GM18867 (cell line): ENCODE results near the gene CACNB4.

Source experiments
- ATAC-seq: cut with Tn5 transposase; IDR thresholded peaks from one replicate; pipeline ENCODE4 v1.9.1; 2021; ENCODE audit warnings: mild to moderate bottlenecking, moderate library complexity; ENCODE audit not compliant: unreplicated experiment

CACNB4 gene

DNA sequence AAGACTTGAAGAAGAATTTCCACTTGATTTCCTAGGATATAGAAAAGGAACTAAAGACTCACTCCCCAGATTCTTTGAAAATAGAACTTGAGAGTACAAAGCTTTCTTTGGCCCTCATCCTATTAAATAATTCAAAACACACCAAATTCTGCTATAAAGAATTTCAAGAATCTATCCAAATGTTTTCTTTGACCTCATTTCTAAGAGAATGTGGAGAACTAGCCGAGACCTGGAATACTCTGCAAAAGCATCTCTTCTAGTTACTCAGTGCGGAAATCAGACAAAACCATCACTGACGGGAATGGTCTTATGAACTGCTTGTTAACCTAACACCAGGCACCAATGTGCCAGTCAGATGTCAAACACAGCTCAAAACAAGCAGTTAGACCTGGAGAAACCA is 226.4 kb downstream of the CACNB4 start:
- ATAC-seq = no peak

GRCh38 chr2:151869291-151869690 is 229.6 kb downstream of the CACNB4 start:
- ATAC-seq = no peak

DNA sequence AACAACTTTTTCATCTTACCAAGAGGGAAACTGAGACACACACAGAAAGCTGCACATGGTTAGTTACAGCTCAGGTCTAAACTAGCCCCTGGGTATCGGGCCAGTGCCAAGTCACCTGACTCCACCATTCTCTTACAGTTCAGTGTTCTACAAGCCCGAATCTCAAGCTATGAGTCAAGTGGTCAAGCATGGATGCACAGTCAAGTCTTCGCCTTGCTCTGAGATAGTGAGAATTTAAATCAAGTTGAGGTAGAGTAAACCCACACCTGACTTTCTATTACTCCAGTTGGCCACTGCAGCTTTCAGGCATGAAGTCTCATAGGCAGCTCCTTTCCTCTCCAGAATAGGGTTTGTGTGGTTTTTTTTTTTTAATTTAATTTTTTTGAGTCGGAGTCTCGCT is 236.1 kb downstream of the CACNB4 start:
- ATAC-seq = peak; percentile 99

GRCh38 chr2:151861174-151861573 is 237.7 kb downstream of the CACNB4 start:
- ATAC-seq = no peak

GRCh38 chr2:151860613-151861146 is 238.2 kb downstream of the CACNB4 start:
- ATAC-seq = no peak

- ATAC-seq = no peak
Measured at GRCh38 chr2:151860210-151860609, 238.6 kb downstream of the CACNB4 start.

DNA sequence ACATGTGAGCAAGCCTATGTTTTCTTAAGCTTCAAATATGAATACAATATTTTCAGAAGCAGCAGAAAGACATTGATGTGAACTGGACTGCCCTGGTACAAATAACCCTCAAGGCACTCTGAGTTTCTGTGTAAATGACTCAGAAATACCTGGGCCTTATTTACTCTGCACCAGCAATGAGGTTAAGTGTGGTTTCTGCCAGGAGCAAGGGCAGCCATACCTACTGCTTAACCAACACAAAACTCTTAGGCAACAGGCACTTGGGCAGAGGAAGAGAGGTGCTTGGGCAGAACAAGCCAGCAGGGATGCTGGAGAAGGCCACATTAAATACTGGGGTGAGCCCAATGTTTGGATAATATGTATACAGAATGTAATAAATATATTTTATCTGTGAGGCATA is 241.2 kb downstream of the CACNB4 start:
- ATAC-seq = no peak

DNA sequence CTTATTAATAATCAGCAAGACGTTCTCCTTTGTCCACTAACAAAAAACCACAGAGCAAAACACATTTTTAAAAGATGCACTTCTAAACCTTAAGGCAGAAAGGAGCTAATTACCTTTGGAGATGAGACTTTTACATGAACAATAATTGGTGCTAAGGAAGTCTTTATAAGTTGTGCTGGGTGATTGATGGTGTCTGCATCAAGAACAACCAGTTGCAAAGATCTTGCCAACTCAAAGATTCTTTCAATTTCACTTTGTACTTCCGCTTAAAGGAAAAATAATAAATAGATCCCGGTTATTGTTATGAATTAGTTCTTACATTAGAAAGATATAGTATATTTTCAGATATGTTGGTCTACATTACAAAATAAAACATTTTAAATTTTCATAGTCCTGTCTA is 243.7 kb downstream of the CACNB4 start:
- no peak for ATAC-seq

- ATAC-seq = no peak
Measured at GRCh38 chr2:151853070-151853758, 245.6 kb downstream of the CACNB4 start.

DNA sequence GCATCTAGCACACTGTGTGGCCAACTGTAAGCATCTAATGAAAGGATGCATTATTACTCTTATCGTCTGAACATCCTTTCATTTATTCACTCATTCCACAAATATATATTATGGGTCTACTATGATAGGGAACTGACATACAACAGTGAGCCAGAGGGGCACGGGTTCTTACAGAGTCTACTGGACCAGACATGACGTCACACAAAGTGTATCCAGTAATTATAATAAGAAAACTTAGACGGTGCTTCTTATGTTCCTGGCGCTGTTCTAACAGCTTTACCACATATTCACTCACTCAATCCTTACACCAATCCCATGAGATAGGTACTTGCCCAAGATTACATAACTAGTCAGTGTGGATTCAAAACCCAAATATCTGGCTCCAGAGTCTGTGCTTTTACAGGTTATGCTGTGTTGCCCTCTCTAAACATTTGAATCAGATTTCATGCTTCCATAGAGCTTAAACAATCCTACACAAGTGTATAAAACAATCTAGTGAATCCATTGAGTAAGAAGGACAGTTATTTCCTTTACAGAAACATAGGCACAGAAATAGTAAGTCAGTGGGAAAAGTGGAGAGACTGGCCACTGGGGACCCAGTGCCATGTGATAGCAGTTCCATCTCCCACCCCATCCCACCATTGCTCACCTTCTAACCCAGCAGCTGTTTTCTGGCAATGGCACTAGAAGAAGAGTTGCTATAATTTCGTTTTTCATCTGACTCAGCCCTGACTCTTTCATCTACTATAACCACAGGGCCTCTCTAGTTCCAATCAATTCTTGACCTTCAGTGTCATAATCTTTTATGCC is 246.4 kb downstream of the CACNB4 start:
- ATAC-seq = peak; percentile 54

DNA sequence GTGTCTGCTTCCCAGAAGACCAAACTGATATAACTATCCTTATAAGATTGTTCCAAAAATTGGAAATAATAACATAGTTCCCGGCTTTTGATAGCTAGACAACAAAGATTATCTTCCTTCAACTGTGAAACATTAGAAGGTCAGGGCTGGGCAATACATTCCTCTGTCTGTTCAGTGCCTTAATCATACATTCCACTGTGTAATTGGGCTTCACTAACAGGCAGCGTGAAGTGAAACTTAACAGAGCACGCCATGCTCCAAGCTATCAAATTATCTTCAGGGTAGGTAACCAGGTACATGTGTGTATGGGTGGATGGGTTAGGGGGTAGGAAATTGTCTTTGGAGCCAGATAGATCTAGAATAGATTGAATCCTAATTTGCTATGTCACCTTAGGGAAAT is 247.1 kb downstream of the CACNB4 start:
- ATAC-seq = no peak

DNA sequence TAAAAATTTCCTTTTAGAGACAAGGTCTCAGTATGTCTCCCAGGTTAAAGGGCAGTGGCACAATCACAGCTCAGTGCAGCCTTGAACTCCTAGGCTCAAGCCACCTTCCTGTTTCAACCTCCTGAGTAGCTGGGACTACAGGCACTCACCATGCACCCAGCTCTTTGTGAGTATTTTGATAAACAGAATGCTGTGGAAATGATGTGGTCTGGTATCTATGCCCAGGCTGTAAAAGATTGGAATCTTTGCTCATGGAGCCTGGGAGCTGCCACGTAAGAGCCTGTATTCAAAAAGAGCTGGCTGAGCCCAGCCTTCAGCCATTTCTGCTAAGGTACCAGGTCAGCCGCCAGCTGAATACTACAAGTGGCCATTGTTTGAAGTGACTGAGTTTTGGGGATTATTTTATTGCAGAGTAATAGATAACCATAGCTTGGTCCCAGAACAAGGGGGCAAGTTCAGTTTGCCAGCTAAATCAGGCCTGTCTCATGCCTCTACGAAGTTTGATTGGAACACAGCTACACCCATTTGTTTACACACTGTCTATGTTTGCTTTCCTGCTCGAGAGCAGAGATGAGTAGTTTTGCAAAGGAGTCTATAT is 249.3 kb downstream of the CACNB4 start:
- no peak for ATAC-seq

GRCh38 chr2:151845884-151846283 is 253.0 kb downstream of the CACNB4 start:
- ATAC-seq = peak; percentile 72

- ATAC-seq = peak; percentile 1
Measured at GRCh38 chr2:151845481-151845880, 253.4 kb downstream of the CACNB4 start.

GRCh38 chr2:151844211-151844896 is 254.5 kb downstream of the CACNB4 start:
- no peak for ATAC-seq

DNA sequence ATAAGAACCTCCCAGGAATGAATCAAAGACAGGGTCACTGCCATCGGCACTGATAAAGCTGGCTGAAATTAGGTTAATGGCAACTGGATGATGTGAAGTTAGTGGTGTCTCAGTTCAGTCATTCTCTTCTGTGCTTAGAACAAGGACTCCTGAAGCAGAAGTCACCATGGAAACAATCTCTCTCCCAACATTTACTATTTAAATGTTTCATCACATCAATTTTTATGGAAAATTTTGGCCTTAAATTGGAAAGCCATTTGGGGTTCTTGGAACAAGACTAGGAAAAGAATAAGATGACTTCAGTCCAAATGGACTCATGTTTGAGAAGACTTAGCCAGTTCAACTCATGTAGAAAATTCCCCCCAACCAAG is 255.2 kb downstream of the CACNB4 start:
- ATAC-seq = no peak

DNA sequence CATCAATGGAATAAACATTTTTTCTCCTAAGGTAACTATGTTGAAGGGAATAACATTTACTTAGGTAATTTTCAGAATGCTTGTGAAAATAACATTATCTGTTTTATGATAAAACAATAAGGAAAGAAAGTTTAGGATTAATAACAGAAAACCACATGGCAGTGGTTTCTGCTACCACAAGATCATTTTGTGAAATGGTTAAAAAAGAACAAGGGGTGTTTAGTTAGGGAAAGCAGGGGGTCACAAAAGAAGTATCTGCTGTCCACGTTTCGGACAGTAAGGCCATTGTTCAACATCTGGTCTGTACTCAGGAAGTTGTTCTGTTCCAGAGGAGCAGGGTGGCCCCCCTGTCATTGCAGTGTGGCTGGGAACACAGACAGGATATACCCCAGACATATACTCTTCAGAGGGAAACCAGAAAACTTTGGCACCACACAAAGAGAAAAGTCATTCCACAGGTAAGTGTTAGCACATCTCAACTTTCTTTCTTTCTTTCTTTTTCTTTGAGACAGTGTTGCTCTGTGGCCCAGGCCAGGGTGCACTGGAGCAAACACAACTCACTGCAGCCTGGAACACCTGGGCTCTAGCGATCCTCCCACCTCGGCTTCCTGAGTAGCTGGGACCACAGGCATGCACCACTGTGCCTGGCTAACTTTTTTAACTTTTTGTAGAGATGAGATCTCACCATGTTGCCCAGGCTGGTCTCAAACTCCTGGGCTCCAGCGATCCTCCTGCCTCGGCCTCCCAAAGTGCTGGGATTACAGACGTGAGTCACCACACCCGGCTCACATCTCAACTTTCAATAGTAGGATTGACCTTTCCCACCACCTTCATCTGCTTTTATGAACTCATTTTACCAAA is 255.8 kb downstream of the CACNB4 start:
- no peak for ATAC-seq

- no peak for ATAC-seq
Measured at GRCh38 chr2:151841047-151841424, 257.8 kb downstream of the CACNB4 start.

- ATAC-seq = peak; percentile 98
Measured at GRCh38 chr2:151840216-151841046, 258.4 kb downstream of the CACNB4 start.
